Measurements from ENCODE around the gene INPP5D.

INPP5D gene

GRCh38 chr2:233226511-233227031 is 166.4 kb downstream of the INPP5D start:
- FAIRE-seq = no peak

GRCh38 chr2:233227346-233227978 is 167.3 kb downstream of the INPP5D start:
- FAIRE-seq = no peak
- DNase-seq (ENCODE audit: insufficient read length, low spot score) = no peak
- TF ChIP-seq POLR2A (IDR thresholded peaks at IDR 0.05; ENCODE audit: low read depth, low read length) = no peak

More at GRCh38 chr2:233226511-233227031, 166.4 kb downstream of the INPP5D start:
- TF ChIP-seq POLR2A (IDR thresholded peaks at IDR 0.05; ENCODE audit: low read depth, low read length) = no peak
- no peak for DNase-seq (ENCODE audit: insufficient read length, low spot score)

- no peak for FAIRE-seq
- no peak for DNase-seq (ENCODE audit: insufficient read length, low spot score)
- TF ChIP-seq POLR2A (IDR thresholded peaks at IDR 0.05; ENCODE audit: low read depth, low read length) = no peak
Measured at GRCh38 chr2:233228376-233228775, 168.2 kb downstream of the INPP5D start.

DNA sequence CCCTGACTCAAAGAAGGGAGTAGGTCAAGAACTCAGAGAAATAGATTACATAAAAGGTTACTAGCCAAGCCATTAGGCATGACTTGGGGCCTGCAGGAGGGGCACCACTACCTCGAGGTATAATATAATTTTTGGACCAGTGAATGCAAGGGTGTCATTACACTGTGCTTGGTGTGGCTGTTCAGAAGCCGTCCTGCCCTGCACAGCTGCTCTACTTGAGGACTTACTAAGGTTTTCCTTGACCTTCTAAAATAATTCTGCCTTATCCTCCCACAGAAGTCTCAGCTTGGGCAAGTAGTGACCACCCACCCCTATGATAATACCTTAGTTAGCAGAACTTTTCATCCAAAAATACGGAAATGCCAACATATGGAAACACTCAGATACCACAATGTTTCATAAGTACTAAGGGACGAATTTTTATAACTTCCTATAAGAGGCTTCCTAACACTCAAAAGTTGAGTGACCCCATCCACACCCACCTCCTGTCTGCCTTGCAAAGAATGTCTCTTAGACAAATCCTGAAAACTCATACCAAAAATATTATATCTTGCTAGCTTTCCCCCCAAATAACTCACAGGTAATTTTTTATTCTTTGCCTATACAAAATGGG is 173.6 kb downstream of the INPP5D start:
- DNase-seq (ENCODE audit: insufficient read length, low spot score) (no peak), FAIRE-seq (no peak)
- no peak for TF ChIP-seq POLR2A (IDR thresholded peaks at IDR 0.05; ENCODE audit: low read depth, low read length)

DNA sequence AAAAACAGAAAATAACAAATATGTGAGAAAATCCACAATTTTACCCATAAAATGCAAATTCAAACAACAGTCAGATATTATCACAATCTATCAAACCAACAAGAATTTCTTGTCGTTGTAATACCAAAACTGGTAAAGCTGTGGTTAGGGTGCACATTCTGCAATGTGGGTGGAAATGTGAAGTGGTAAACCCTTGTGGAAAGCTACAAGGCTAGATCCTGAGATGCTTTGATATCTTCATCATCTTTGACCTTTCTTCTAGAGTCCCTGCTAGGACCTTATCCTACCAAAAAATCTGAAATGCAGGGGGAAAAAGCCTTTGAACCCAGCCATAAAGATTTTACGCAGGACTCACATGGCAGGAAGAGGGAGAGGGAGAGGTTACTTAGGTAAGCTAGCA is 174.1 kb downstream of the INPP5D start:
- DNase-seq (ENCODE audit: insufficient read length, low spot score) (no peak), FAIRE-seq (no peak)
- no peak for TF ChIP-seq POLR2A (IDR thresholded peaks at IDR 0.05; ENCODE audit: low read depth, low read length)

DNA sequence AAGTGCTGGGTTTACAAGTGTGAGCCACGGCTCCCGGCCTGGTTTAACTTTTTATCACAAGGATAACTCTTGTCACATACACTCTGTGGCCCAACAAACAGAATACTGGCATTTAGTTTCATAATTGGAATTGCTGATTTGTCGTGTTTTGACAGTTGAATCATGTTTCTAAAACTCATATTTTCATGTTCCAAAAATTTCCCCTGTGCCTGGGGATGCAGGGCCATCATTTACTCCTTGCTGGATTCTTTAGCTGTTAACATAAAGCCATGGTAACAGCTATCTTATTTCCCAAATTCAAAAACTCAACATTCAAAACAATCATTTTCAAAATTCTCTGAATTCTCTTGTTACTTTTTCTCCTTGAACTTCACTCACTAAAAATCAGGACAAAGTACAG is 174.9 kb downstream of the INPP5D start:
- no peak for FAIRE-seq
- no peak for TF ChIP-seq POLR2A (IDR thresholded peaks at IDR 0.05; ENCODE audit: low read depth, low read length)
- no peak for DNase-seq (ENCODE audit: insufficient read length, low spot score)

- FAIRE-seq (no peak), DNase-seq (ENCODE audit: insufficient read length, low spot score) (no peak)
- TF ChIP-seq POLR2A (IDR thresholded peaks at IDR 0.05; ENCODE audit: low read depth, low read length) = no peak
Measured at GRCh38 chr2:233235977-233236376, 175.8 kb downstream of the INPP5D start.

- FAIRE-seq = no peak
Measured at GRCh38 chr2:233236820-233237589, 176.9 kb downstream of the INPP5D start.

DNA sequence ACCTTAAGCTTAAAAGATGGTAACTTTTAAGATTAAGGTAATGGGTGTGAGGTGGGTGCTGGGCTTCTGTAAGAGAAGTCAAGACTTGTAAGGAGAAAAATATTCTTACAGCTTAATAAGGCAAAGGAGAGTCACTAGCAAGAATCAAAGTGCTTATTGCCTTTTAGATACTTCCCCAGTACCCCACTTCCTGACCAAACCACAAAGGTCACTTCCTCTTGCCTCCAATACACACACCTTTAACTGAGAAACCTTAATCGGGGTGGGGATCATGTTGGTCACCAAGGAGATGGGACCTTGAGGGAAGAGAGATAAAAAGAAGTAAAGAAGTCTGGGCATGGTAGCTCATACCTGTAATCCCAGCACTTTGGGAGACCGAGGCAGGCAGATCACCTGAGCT is 180.8 kb downstream of the INPP5D start:
- no peak for DNase-seq (ENCODE audit: insufficient read length, low spot score)
- TF ChIP-seq POLR2A (IDR thresholded peaks at IDR 0.05; ENCODE audit: low read depth, low read length) = no peak
- FAIRE-seq = no peak

More at GRCh38 chr2:233236820-233237589, 176.9 kb downstream of the INPP5D start:
- no peak for TF ChIP-seq POLR2A (IDR thresholded peaks at IDR 0.05; ENCODE audit: low read depth, low read length)
- no peak for DNase-seq (ENCODE audit: insufficient read length, low spot score)

DNA sequence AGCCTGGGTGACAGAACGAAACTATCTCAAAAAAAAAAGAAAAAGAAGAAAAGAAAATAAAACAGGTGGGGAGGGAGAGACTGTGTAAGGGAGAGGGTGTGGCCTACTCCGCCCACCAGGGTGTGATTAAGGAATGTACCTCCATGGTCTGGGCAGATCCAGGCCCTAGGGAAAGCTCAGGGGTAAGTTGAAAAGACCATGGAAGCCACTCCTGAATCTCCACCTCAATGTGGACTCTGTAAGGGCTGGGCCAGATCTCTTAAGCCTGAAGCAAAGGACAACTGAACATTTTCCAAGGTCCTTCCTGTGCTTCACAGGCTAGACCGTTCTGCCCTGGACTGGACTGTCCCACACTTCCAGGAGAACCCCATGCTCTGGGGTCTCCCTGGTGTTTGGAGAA is 181.7 kb downstream of the INPP5D start:
- DNase-seq (ENCODE audit: insufficient read length, low spot score) (no peak), FAIRE-seq (no peak)
- TF ChIP-seq POLR2A (IDR thresholded peaks at IDR 0.05; ENCODE audit: low read depth, low read length) = no peak

- FAIRE-seq = no peak
- DNase-seq (ENCODE audit: insufficient read length, low spot score) = no peak
- TF ChIP-seq POLR2A (IDR thresholded peaks at IDR 0.05; ENCODE audit: low read depth, low read length) = no peak
Measured at GRCh38 chr2:233242231-233242927, 182.2 kb downstream of the INPP5D start.

- no peak for TF ChIP-seq POLR2A (IDR thresholded peaks at IDR 0.05; ENCODE audit: low read depth, low read length)
- DNase-seq (ENCODE audit: insufficient read length, low spot score) (no peak), FAIRE-seq (no peak)
Measured at GRCh38 chr2:233243348-233243747, 183.2 kb downstream of the INPP5D start.

GRCh38 chr2:233244818-233245217 is 184.7 kb downstream of the INPP5D start:
- FAIRE-seq (no peak), DNase-seq (ENCODE audit: insufficient read length, low spot score) (no peak)
- no peak for TF ChIP-seq POLR2A (IDR thresholded peaks at IDR 0.05; ENCODE audit: low read depth, low read length)

GRCh38 chr2:233245406-233245805 is 185.3 kb downstream of the INPP5D start:
- no peak for TF ChIP-seq POLR2A (IDR thresholded peaks at IDR 0.05; ENCODE audit: low read depth, low read length)
- FAIRE-seq (no peak), DNase-seq (ENCODE audit: insufficient read length, low spot score) (no peak)

Measured in H54 (cell line).